K562 (cell line): ENCODE results near the gene ESRRG. TPM values are rescaled to one million over a fixed set of nuclear protein-coding genes. Genes with fewer than 3 reads are reported as not detected.

ENCODE experiments used
- ATAC-seq: fragments of 200-7000 bp; cut with Tn5 transposase; 3 replicates; pipeline ENCODE4 v1.9.1; 2020; ENCODE audit warnings: moderate library complexity
- BruUV-seq: library from RNA; stranded (reverse); fragments of 400-500 nt; replicated peaks from 2 replicates; lab custom pipeline; 2021; lab: Mats Ljungman, UMichigan
- CTCF ChIA-PET: fragments of 300-600 bp; formaldehyde crosslinking; extraction: SDS; loops from one replicate; lab custom pipeline; 2021; ENCODE audit warnings: low intra/inter-chr PET ratio; lab: Yijun Ruan, JAX
- POLR2A ChIA-PET: fragments of 300-600, 350-650 bp; sonication (Branson Sonifier 250); formaldehyde crosslinking; extraction: SDS; loops from one replicate; lab custom pipeline; 2021; ENCODE audit warnings: antibody characterized with exemption, inconsistent platforms; lab: Yijun Ruan, JAX
- DNase-seq, 4 experiments: peaks; one replicate each; pipeline versions ENCODE4 v3.0.0 to v3.0.0-alpha.2; 2011 to 2018; ENCODE audit warnings: low spot score in 3 of 4, mixed read lengths in 3 of 4; ENCODE audit errors: extremely low read depth in 1 of 4
- FAIRE-seq: peaks from 2 replicates; lab custom pipeline; 2011; peaks lifted over from hg19 to GRCh38; lab: Jason Lieb, UNC
- H2AFZ ChIP-seq: 2 replicates; pipeline ENCODE4 v1.6.0; 2011; ENCODE audit warnings: low read depth, low read length, control low read depth, inconsistent platforms
- H3K27ac ChIP-seq: fragments of 200-600 bp; 3 replicates; pipeline ENCODE4 v1.8.0; 2011; ENCODE audit warnings: low read depth, mild to moderate bottlenecking, control low read depth, inconsistent platforms, low read length, moderate library complexity, mixed read lengths; ENCODE audit errors: extremely low read depth
- H3K27me3 ChIP-seq, 2 experiments: fragments of 300-600 bp in 1 of 2; 2 replicates in 1 of 2; 3 replicates in 1 of 2; pipeline versions ENCODE4 v1.6.0 to v1.8.0; 2011; ENCODE audit warnings: inconsistent platforms in 2 of 2, low read length in 2 of 2, mild to moderate bottlenecking in 1 of 2, mixed read lengths in 1 of 2, moderate library complexity in 1 of 2; ENCODE audit not compliant: control insufficient read depth in 2 of 2, insufficient read depth in 2 of 2
- H3K36me3 ChIP-seq: fragments of 300-600 bp; 3 replicates; pipeline ENCODE4 v1.8.0; 2011; ENCODE audit warnings: mild to moderate bottlenecking, low read length, inconsistent platforms; ENCODE audit not compliant: control insufficient read depth, insufficient read depth
- H3K4me1 ChIP-seq, 2 experiments: fragments of 200-600 bp in 1 of 2; replicated peaks in 1 of 2; 2 replicates in 1 of 2; 3 replicates in 1 of 2; pipeline versions ENCODE4 v1.5.1 to v1.8.0; 2011; ENCODE audit warnings: inconsistent platforms in 2 of 2, low read length in 2 of 2, mild to moderate bottlenecking in 1 of 2, mixed read lengths in 1 of 2, moderate library complexity in 1 of 2; ENCODE audit not compliant: control insufficient read depth in 2 of 2, insufficient read depth in 2 of 2
- H3K4me2 ChIP-seq: 2 replicates; pipeline ENCODE4 v1.6.1; 2011; ENCODE audit warnings: low read length, control low read depth, inconsistent platforms, mixed read lengths; ENCODE audit not compliant: insufficient read depth
- H3K4me3 ChIP-seq: fragments of 200-600 bp; sonication (generic), shearing (Covaris generic); 2 replicates; pipeline ENCODE4 v1.5.1; 2016; ENCODE audit warnings: control low read depth, inconsistent platforms
- H3K79me2 ChIP-seq: fragments of 200-600 bp; 3 replicates; pipeline ENCODE4 v1.8.0; 2011; ENCODE audit warnings: low read length, inconsistent platforms; ENCODE audit not compliant: control insufficient read depth, insufficient read depth
- H3K9ac ChIP-seq, 2 experiments: 2 replicates each; pipeline versions ENCODE4 v1.6.0 to v1.6.1; 2011; ENCODE audit warnings: low read depth in 2 of 2, low read length in 2 of 2, control low read depth in 1 of 2, inconsistent platforms in 1 of 2, mild to moderate bottlenecking in 1 of 2, mixed read lengths in 1 of 2; ENCODE audit not compliant: insufficient read depth in 1 of 2
- H3K9me1 ChIP-seq: one replicate; pipeline ENCODE4 v1.6.0; 2011; ENCODE audit warnings: inconsistent platforms, mild to moderate bottlenecking, low read length, moderate library complexity; ENCODE audit not compliant: control insufficient read depth, insufficient read depth
- H3K9me3 ChIP-seq: replicated peaks from 2 replicates; pipeline ENCODE4 v1.5.1; 2011; ENCODE audit warnings: low read depth, low read length, inconsistent platforms; ENCODE audit not compliant: control insufficient read depth, insufficient read depth
- H4K20me1 ChIP-seq: replicated peaks from 2 replicates; pipeline ENCODE4 v1.6.1; 2011; ENCODE audit warnings: low read length, inconsistent platforms, mixed read lengths; ENCODE audit not compliant: control insufficient read depth, insufficient read depth
- ELK1 ChIP-seq: sonication (generic); formaldehyde crosslinking; IDR thresholded peaks from 2 replicates; pipeline ENCODE4 v1.8.1; 2022; ENCODE audit warnings: missing genetic modification reagents
- ILK ChIP-seq: fragments of 450-650 bp; IDR thresholded peaks from 2 replicates; pipeline ENCODE4 v1.6.1; 2016; ENCODE audit warnings: missing genetic modification characterization, low read depth, mild to moderate bottlenecking, missing compliant biosample characterization, moderate library complexity, borderline replicate concordance
- MTA1 ChIP-seq: fragments of 450-650 bp; IDR thresholded peaks from 2 replicates; pipeline ENCODE4 v1.6.1; 2017; ENCODE audit warnings: borderline replicate concordance
- SETDB1 ChIP-seq: IDR thresholded peaks from one replicate; pipeline ENCODE4 v1.6.1; 2012; ENCODE audit warnings: low read length, control low read depth, inconsistent platforms
- SFPQ ChIP-seq: fragments of 200-400 bp; formaldehyde crosslinking; IDR thresholded peaks from 2 replicates; pipeline ENCODE4 v1.6.1; 2017; ENCODE audit warnings: mild to moderate bottlenecking, low read depth, low read length, moderate library complexity
- SRF ChIP-seq, 2 experiments: fragments of 250-450, 450-650 bp in 1 of 2; sonication (Bioruptor Pico) in 1 of 2; sonication (generic) in 1 of 2; formaldehyde crosslinking; IDR thresholded peaks; 2 replicates each; pipeline versions ENCODE4 v1.5.0 to v1.5.1; 2020 to 2022; ENCODE audit warnings: mild to moderate bottlenecking in 1 of 2, missing genetic modification reagents in 1 of 2
- TAF15 ChIP-seq: fragments of 200-400 bp; formaldehyde crosslinking; IDR thresholded peaks from 2 replicates; pipeline ENCODE4 v1.6.1; 2017; ENCODE audit warnings: mild to moderate bottlenecking, low read depth, low read length, moderate library complexity
- TSC22D4 ChIP-seq: fragments of 450-650 bp; IDR thresholded peaks from 2 replicates; pipeline ENCODE4 v1.6.1; 2016; ENCODE audit warnings: missing genetic modification characterization, missing biosample characterization, control low read depth
- WGBS: fragments of 100-300 bp; shearing (Covaris generic); methylation state at CpG from one replicate; pipeline ENCODE4 v1.1.6; 2016; ENCODE audit warnings: low coverage, mixed read lengths; ENCODE audit not compliant: insufficient coverage; ENCODE audit errors: missing lambda C conversion rate; 5-methylcytosine and 5-hydroxymethylcytosine counted together
- in situ Hi-C: fragments of 300-500 bp; cut with MboI; formaldehyde crosslinking; loops from 4 replicates; pipeline ENCODE4 v1.15.0; 2018; ENCODE audit warnings: inconsistent platforms, mixed read lengths
- intact Hi-C: fragments of 100-400 bp; cut with micrococcal nuclease; formaldehyde crosslinking; loops from 2 replicates; pipeline ENCODE4 v1.14.2; 2022
- polyA plus RNA-seq, 8 experiments: library from polyadenylated mRNA; depleted of rRNA in 4 of 8; stranded (reverse) in 5 of 8; unstranded in 3 of 8; fragments of >200 nt; fragmentation: Nextera tagmentation in 2 of 8; fragmentation: Illumina TruSeq in 1 of 8; extraction: Ambion mirVana in 2 of 8; extraction: Trizol in 1 of 8; gene quantifications; 2 replicates each; pipeline versions ENCODE4 v1.2.1 to v1.2.3, GENCODE V29; 2011 to 2014; ENCODE audit warnings: inconsistent platforms in 1 of 8, missing spikeins in 1 of 8
- total RNA-seq, 7 experiments: library from RNA; depleted of rRNA in 6 of 7; stranded (reverse); fragments of >200 nt in 6 of 7; fragmentation: Illumina TruSeq in 2 of 7; extraction: Trizol in 2 of 7; gene quantifications; 2 replicates each; pipeline versions ENCODE4 v1.2.1 to v1.2.3, GENCODE V29; 2011 to 2021; ENCODE audit warnings: low replicate concordance in 1 of 7
- TF ChIP-seq, protein P1 (sequence below): fragments of 450-650 bp; IDR thresholded peaks from 2 replicates; pipeline ENCODE4 v1.6.1; 2016; ENCODE audit warnings: borderline replicate concordance
- TF ChIP-seq, protein P2 (sequence below), 2 experiments: IDR thresholded peaks in 1 of 2; conservative IDR thresholded peaks in 1 of 2; 2 replicates each; pipeline ENCODE4 v1.6.1; 2016; ENCODE audit warnings: low read depth in 2 of 2, mild to moderate bottlenecking in 1 of 2, missing compliant biosample characterization in 1 of 2, missing genetic modification characterization in 1 of 2, moderate library complexity in 1 of 2

ESRRG gene
- total and polyA plus RNA-seq, 9 of the 15 experiments (the other 6 are each of a cell fraction or from before 2014, with no cell fraction given) = not detected

GRCh38 chr1:216555653-216556052 is 167.6 kb downstream of the ESRRG start:
- H3K79me2 ChIP-seq = no peaks in the 10 kb centered on the region
- no peaks in the 10 kb centered on the region for H3K4me1 ChIP-seq
- in situ Hi-C loops (no loop called here), intact Hi-C loops (no loop called here)
- no peak for DNase-seq
- H3K9ac ChIP-seq = no peak overlapping the region
- H3K4me3 ChIP-seq = no peak overlapping the region
- CTCF ChIA-PET = no interaction called here
- H2AFZ ChIP-seq = no peak overlapping the region
- ATAC-seq = no peak
- no TSS peak for BruUV-seq
- TF ChIP-seq, protein P1, sequence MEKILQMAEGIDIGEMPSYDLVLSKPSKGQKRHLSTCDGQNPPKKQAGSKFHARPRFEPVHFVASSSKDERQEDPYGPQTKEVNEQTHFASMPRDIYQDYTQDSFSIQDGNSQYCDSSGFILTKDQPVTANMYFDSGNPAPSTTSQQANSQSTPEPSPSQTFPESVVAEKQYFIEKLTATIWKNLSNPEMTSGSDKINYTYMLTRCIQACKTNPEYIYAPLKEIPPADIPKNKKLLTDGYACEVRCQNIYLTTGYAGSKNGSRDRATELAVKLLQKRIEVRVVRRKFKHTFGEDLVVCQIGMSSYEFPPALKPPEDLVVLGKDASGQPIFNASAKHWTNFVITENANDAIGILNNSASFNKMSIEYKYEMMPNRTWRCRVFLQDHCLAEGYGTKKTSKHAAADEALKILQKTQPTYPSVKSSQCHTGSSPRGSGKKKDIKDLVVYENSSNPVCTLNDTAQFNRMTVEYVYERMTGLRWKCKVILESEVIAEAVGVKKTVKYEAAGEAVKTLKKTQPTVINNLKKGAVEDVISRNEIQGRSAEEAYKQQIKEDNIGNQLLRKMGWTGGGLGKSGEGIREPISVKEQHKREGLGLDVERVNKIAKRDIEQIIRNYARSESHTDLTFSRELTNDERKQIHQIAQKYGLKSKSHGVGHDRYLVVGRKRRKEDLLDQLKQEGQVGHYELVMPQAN = no peak
- no peak for TF ChIP-seq TAF15
- TF ChIP-seq TSC22D4 (tag) = no peak
- no peak for TF ChIP-seq SETDB1
- no peak for TF ChIP-seq ELK1
- no peak for TF ChIP-seq ILK (tag)
- TF ChIP-seq, protein P2, sequence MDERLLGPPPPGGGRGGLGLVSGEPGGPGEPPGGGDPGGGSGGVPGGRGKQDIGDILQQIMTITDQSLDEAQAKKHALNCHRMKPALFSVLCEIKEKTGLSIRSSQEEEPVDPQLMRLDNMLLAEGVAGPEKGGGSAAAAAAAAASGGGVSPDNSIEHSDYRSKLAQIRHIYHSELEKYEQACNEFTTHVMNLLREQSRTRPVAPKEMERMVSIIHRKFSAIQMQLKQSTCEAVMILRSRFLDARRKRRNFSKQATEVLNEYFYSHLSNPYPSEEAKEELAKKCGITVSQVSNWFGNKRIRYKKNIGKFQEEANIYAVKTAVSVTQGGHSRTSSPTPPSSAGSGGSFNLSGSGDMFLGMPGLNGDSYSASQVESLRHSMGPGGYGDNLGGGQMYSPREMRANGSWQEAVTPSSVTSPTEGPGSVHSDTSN (CRISPR knock-in tag; IDR thresholded peaks at IDR 0.05; ENCODE audit: low read depth) = no peak
- TF ChIP-seq, protein P2 (tag; conservative IDR thresholded peaks at IDR 0.05; ENCODE audit: low read depth) = no peak
- TF ChIP-seq SRF (CRISPR knock-in tag; IDR thresholded peaks at IDR 0.05) = no peak
- TF ChIP-seq MTA1 = no peak
- TF ChIP-seq SFPQ = no peak
- H3K9me3 ChIP-seq = no peaks in the 10 kb centered on the region
- no peaks in the 10 kb centered on the region for H3K27me3 ChIP-seq
- H3K9me1 ChIP-seq = no peaks in the 10 kb centered on the region
- no peaks in the 10 kb centered on the region for H4K20me1 ChIP-seq
- no peak for FAIRE-seq
- POLR2A ChIA-PET = no interaction called here
- H3K4me2 ChIP-seq = no peak overlapping the region
- H3K27ac ChIP-seq = no peak overlapping the region
- no peaks in the 10 kb centered on the region for H3K36me3 ChIP-seq
- WGBS = 1% methylated on average over 4 of the region's 4 CpGs
